BJ (cell line): ENCODE data around the gene TBX4. TPM values are rescaled to one million over a fixed set of nuclear protein-coding genes. Genes with fewer than 3 reads are reported as not detected.

Experiments
- CTCF ChIA-PET: fragments of 350-600 bp; formaldehyde crosslinking; extraction: SDS; loops from one replicate; lab custom pipeline; 2021; ENCODE audit warnings: antibody characterized with exemption, inconsistent platforms; lab: Yijun Ruan, JAX
- POLR2A ChIA-PET: fragments of 300-600 bp; sonication (Branson Sonifier 250); formaldehyde crosslinking; extraction: SDS; loops from one replicate; lab custom pipeline; 2021; ENCODE audit warnings: antibody characterized with exemption; lab: Charles Lee
- DNase-seq: peaks from one replicate; pipeline ENCODE4 v3.0.0-alpha.2; 2011; ENCODE audit warnings: low read depth
- H3K27me3 ChIP-seq: 2 replicates; pipeline ENCODE4 v1.6.0; 2011; ENCODE audit warnings: low read length; ENCODE audit not compliant: control insufficient read depth, insufficient read depth
- H3K36me3 ChIP-seq: 2 replicates; pipeline ENCODE4 v1.5.1; 2011; ENCODE audit warnings: low read length; ENCODE audit not compliant: control insufficient read depth, insufficient read depth
- H3K4me3 ChIP-seq: 2 replicates; pipeline ENCODE4 v1.5.1; 2011; ENCODE audit warnings: low read depth, mild to moderate bottlenecking, control low read depth, low read length
- CTCF ChIP-seq: IDR thresholded peaks from 2 replicates; pipeline ENCODE4 v1.5.1; 2011; ENCODE audit warnings: low read depth, mild to moderate bottlenecking, control low read depth, inconsistent platforms, low read length, moderate library complexity; ENCODE audit not compliant: insufficient read depth
- polyA plus RNA-seq: library from polyadenylated mRNA; depleted of rRNA; stranded (reverse); fragments of >200 nt; gene quantifications from 2 replicates; pipeline ENCODE4 v1.2.3, GENCODE V29; 2011

Gene TBX4
- polyA plus RNA-seq, 1 experiment: 3.7 TPM

GRCh38 chr17:61496174-61496956 is 44.1 kb downstream of the TBX4 start:
- Histone ChIP-seq H3K36me3 (no peaks in the 10 kb centered on the region), H3K4me3 (no peak overlapping the region), H3K27me3 (no peaks in the 10 kb centered on the region)
- no peak for DNase-seq
- ChIA-PET CTCF (interaction anchor here (0.6 to 1.5 kb wide), 2 partner anchors 79 to 404 kb away, joined by 3 to 5 read pairs; no protein-coding TSS in a partner anchor), POLR2A (no interaction called here)
- no peak for TF ChIP-seq CTCF

- Histone ChIP-seq H3K27me3 (no peaks in the 10 kb centered on the region), H3K4me3 (no peak overlapping the region), H3K36me3 (no peaks in the 10 kb centered on the region)
- POLR2A ChIA-PET: no interaction called here
- no peak for TF ChIP-seq CTCF
- CTCF ChIA-PET: interaction anchor here (0.6 to 3.6 kb wide), 3 partner anchors 13 to 403 kb away, joined by 3 to 9 read pairs (median 3); no protein-coding TSS in a partner anchor
- DNase-seq: peak; percentile 38
These were observed 44.9 kb downstream of the TBX4 start for GRCh38 chr17:61496957-61497653.

GRCh38 chr17:61498042-61498994 is 46.1 kb downstream of the TBX4 start:
- Histone ChIP-seq H3K36me3 (no peaks in the 10 kb centered on the region), H3K4me3 (no peak overlapping the region), H3K27me3 (no peaks in the 10 kb centered on the region)
- CTCF ChIA-PET: interaction anchor here (1.1 to 3.6 kb wide), 2 partner anchors 12 to 52 kb away, joined by 3 to 9 read pairs; no protein-coding TSS in a partner anchor
- TF ChIP-seq CTCF: no peak
- POLR2A ChIA-PET: interaction anchor here (0.6 kb wide), 1 partner anchor 13 kb away, joined by 3 read pairs; no protein-coding TSS in a partner anchor
- DNase-seq: no peak

- POLR2A ChIA-PET: no interaction called here
- Histone ChIP-seq H3K36me3 (no peaks in the 10 kb centered on the region), H3K4me3 (no peak overlapping the region), H3K27me3 (no peaks in the 10 kb centered on the region)
- CTCF ChIA-PET: interaction anchor here (1.1 to 3.6 kb wide), 2 partner anchors 11 to 51 kb away, joined by 3 to 9 read pairs; no protein-coding TSS in a partner anchor
- TF ChIP-seq CTCF: no peak
- no peak for DNase-seq
These were observed 47.4 kb downstream of the TBX4 start for GRCh38 chr17:61499632-61500031.
